ENCODE data around the gene ARPC1B. TPM values are rescaled to one million over a fixed set of nuclear protein-coding genes. Genes with fewer than 3 reads are reported as not detected.

The ARPC1B gene
- total and polyA plus RNA-seq, 2 of the 4 experiments (the other 2 are of a cell fraction), result 351 to 488 TPM

DNA sequence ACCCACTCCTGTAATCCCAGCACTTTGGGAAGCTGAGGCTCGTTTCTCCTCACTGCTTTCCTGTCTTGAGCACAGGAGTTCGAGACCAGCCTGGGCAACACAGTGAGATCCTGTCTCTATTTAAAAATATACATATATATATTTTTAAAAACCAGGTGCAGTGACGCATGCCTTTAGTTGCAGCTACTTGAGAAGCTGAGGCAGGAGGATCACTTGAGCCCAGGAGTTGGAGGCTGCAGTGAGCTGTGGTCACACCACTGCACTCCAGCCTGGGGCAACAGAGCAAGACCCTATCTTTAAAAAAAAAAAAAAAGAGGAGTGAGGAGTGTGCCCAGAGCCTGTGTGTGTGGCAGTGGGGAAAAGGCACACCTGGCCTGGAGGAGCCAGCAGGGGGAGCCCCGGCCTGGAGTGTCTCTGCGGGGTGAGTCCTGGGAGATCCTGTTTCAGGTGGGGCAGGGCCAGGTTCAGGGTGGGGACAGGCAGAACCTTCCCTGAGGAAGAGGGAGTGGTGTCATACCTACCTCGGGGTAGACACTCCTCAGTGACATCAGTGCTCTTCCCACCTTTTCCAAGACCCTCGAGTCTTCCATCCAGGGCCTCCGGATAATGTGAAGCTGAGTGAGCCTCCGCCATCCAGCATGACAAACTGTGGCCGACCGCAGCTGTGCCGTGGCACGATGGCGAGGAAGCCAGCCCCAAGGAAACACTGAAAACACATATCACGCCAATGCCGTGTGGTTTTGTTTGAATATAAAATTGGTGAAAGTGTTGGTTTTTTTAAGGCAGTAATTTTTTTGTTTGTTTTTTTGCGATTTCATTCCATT, 9.0 kb upstream of the ARPC1B start:
- Histone ChIP-seq H3K4me1 (ENCODE audit: control insufficient read depth, insufficient read depth, low read length) (peaks cover 6% of the 10 kb centered on the region), H3K18ac (ENCODE audit: low read depth, low read length) (no peak overlapping the region), H2AK9ac (replicated peaks; ENCODE audit: low read depth, low read length, poor library complexity) (peak overlapping the region; percentile 30), H3K9ac (ENCODE audit: low read depth, low read length) (no peak overlapping the region), H4K5ac (ENCODE audit: low read depth, low read length) (no peak overlapping the region), H2BK20ac (ENCODE audit: low read depth, low read length) (no peak overlapping the region), H2AK5ac (ENCODE audit: low read depth, low read length) (no peak overlapping the region), H2AFZ (replicated peaks; ENCODE audit: low read length, poor library complexity) (peak overlapping the region; percentile 24), H4K91ac (ENCODE audit: insufficient read depth, low read depth, low read length) (no peak overlapping the region), H3K9me3 (ENCODE audit: control insufficient read depth, insufficient read depth, low read length) (no peaks in the 10 kb centered on the region), H3K9me1 (ENCODE audit: insufficient read depth, low read length) (peaks cover 7% of the 10 kb centered on the region), H3K27me3 (ENCODE audit: control insufficient read depth, insufficient read depth, low read length) (no peaks in the 10 kb centered on the region), H3K23ac (ENCODE audit: low read depth, low read length) (no peak overlapping the region), H2BK5ac (ENCODE audit: low read depth, low read length, poor library complexity, severe bottlenecking) (no peak overlapping the region), H3K4me2 (ENCODE audit: low read depth, low read length) (no peak overlapping the region), H2BK120ac (ENCODE audit: low read depth, low read length) (no peak overlapping the region), H4K20me1 (ENCODE audit: insufficient read depth, low read length) (peaks cover 24% of the 10 kb centered on the region), H3K27ac (ENCODE audit: insufficient read depth, low read length) (no peak overlapping the region), H4K8ac (ENCODE audit: low read depth in 2 of 2, low read length in 2 of 2) (no peak overlapping the region), H3K56ac (ENCODE audit: extremely low read depth, insufficient read depth, low read length) (no peak overlapping the region), H3K36me3 (ENCODE audit: control insufficient read depth, insufficient read depth, low read length) (peaks cover 35% of the 10 kb centered on the region), H2BK15ac (ENCODE audit: low read depth, low read length) (no peak overlapping the region), H3K4ac (ENCODE audit: low read depth, low read length) (no peak overlapping the region), H3K14ac (replicated peaks; ENCODE audit: low read depth, low read length) (no peak overlapping the region), H3K4me3 (ENCODE audit: insufficient read depth, low read depth, low read length) (no peak overlapping the region), H3K79me1 (ENCODE audit: low read depth in 1 of 2, low read length in 2 of 2) (peaks cover 11 to 45% of the 10 kb centered on the region in 2 experiments; a peak in 3 of 4 replicates)
- CTCF ChIA-PET, result no interaction called here
- no TSS peak for BruUV-seq (replicated peaks)
- POLR2A ChIA-PET (ENCODE audit: unreplicated experiment), result no interaction called here
- in situ Hi-C loops (cut with MboI; ENCODE audit: low sequenced_read_pairs), result no loop called here
- WGBS, 2 experiments (ENCODE audit: extremely low coverage in 2 of 2, insufficient read length in 1 of 2), result 100% methylated on average over 1 of the region's 17 CpGs; no CpG with 5 or more reads in 1 of the 2 experiments
- dilution Hi-C loops (cut with HindIII; ENCODE audit: low sequenced_read_pairs, unreplicated experiment), result no loop called here
- intact Hi-C loops (cut with micrococcal nuclease), result no loop called here
- ATAC-seq (ENCODE audit: low read depth) (no peak), DNase-seq (no peak)
- no peak for TF ChIP-seq CEBPB (IDR thresholded peaks at IDR 0.05; ENCODE audit: low read depth, low read length)
- TF ChIP-seq RCOR1 (IDR thresholded peaks at IDR 0.05; ENCODE audit: insufficient replicate concordance, low read length), result no peak
- TF ChIP-seq RAD21 (IDR thresholded peaks at IDR 0.05; ENCODE audit: low read length), result no peak
- no peak for TF ChIP-seq CHD1 (IDR thresholded peaks at IDR 0.05; ENCODE audit: low read depth, low read length)
- no peak for TF ChIP-seq BHLHE40 (IDR thresholded peaks at IDR 0.05; ENCODE audit: low read depth, low read length)
- TF ChIP-seq RFX5 (IDR thresholded peaks at IDR 0.05; ENCODE audit: low read depth, low read length), result no peak
- TF ChIP-seq, protein P1, sequence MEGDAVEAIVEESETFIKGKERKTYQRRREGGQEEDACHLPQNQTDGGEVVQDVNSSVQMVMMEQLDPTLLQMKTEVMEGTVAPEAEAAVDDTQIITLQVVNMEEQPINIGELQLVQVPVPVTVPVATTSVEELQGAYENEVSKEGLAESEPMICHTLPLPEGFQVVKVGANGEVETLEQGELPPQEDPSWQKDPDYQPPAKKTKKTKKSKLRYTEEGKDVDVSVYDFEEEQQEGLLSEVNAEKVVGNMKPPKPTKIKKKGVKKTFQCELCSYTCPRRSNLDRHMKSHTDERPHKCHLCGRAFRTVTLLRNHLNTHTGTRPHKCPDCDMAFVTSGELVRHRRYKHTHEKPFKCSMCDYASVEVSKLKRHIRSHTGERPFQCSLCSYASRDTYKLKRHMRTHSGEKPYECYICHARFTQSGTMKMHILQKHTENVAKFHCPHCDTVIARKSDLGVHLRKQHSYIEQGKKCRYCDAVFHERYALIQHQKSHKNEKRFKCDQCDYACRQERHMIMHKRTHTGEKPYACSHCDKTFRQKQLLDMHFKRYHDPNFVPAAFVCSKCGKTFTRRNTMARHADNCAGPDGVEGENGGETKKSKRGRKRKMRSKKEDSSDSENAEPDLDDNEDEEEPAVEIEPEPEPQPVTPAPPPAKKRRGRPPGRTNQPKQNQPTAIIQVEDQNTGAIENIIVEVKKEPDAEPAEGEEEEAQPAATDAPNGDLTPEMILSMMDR (conservative IDR thresholded peaks at IDR 0.05; ENCODE audit: low read depth, low read length), result peak; percentile 19; the same call in 1 of the 2 replicates
- TF ChIP-seq, protein P2, sequence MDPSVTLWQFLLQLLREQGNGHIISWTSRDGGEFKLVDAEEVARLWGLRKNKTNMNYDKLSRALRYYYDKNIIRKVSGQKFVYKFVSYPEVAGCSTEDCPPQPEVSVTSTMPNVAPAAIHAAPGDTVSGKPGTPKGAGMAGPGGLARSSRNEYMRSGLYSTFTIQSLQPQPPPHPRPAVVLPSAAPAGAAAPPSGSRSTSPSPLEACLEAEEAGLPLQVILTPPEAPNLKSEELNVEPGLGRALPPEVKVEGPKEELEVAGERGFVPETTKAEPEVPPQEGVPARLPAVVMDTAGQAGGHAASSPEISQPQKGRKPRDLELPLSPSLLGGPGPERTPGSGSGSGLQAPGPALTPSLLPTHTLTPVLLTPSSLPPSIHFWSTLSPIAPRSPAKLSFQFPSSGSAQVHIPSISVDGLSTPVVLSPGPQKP (IDR thresholded peaks at IDR 0.05; ENCODE audit: borderline replicate concordance, low read depth, low read length), result no peak
- TF ChIP-seq POLR2A (IDR thresholded peaks at IDR 0.05; ENCODE audit: low read depth, low read length), result no peak
